GM13977 (cell line): ENCODE data around the gene INPP5K.

Source experiments
- DNase-seq: peaks from one replicate; pipeline ENCODE4 v3.0.0; 2012; ENCODE audit warnings: low spot score
- in situ Hi-C: fragments of 300-500 bp; cut with MboI; formaldehyde crosslinking; loops from one replicate; pipeline ENCODE4 v1.12.0; 2022; ENCODE audit warnings: low sequenced_read_pairs, low pct_unique_long_range_greater_than_20kb, mixed read lengths, inconsistent platforms; ENCODE audit not compliant: unreplicated experiment
- TF ChIP-seq, protein P1 (sequence below): IDR thresholded peaks from 2 replicates; pipeline ENCODE4 v1.5.1; 2012; ENCODE audit warnings: mild to moderate bottlenecking, control low read depth; ENCODE audit not compliant: insufficient read depth; ENCODE audit errors: extremely low read depth, missing control alignments

INPP5K gene

DNA sequence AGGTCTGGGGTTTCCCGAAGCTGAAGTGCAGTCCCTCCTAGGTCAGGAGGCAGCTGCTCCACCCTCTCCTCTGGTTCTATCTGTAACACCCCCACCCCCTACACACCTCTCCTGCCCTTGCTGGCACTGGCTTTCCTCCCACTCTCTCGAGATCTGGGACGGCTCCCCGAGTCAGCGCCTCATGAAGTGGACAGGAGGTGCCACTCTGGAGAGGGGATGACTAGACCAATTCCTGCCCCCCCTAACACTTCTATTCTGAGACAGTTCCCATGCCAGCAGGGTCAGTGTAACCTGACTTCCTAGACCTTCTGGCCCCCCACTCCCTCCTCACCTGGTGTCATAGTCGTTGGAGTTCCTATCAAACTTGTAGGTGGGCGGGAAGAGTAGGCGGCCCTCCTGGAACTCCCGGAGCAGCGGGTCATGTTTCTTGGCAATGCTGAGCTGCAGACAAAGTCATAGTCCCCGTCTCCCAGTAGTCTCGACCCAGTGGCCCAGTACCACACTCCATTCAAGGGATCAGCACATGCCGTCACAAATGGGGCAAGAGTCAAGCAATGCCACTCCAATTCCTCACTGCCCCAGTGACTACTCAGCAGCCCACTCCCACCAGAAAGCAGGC is 9.7 kb downstream of the INPP5K start:
- DNase-seq = no peak
- in situ Hi-C loops = no loop called here
- TF ChIP-seq, protein P1, sequence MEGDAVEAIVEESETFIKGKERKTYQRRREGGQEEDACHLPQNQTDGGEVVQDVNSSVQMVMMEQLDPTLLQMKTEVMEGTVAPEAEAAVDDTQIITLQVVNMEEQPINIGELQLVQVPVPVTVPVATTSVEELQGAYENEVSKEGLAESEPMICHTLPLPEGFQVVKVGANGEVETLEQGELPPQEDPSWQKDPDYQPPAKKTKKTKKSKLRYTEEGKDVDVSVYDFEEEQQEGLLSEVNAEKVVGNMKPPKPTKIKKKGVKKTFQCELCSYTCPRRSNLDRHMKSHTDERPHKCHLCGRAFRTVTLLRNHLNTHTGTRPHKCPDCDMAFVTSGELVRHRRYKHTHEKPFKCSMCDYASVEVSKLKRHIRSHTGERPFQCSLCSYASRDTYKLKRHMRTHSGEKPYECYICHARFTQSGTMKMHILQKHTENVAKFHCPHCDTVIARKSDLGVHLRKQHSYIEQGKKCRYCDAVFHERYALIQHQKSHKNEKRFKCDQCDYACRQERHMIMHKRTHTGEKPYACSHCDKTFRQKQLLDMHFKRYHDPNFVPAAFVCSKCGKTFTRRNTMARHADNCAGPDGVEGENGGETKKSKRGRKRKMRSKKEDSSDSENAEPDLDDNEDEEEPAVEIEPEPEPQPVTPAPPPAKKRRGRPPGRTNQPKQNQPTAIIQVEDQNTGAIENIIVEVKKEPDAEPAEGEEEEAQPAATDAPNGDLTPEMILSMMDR = no peak

DNA sequence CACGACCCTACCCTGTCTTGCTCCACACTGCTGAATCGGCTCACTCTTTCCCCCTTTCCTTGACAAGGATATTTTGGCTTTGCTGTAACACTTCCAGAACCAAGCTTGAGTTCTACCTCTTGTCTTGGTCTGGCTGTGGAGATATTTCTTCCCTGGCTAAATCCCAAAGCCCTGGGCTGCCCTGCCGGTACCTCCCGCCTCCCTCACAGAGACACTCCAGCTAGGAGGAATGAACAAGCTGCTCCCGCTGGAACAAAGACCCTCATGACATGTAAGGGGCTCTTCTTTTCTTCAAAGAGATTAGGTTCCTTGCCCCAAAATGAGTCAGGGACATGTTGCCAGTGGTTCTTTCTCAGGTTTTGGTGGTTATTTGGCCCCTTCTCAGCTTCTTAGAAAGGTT is 10.8 kb downstream of the INPP5K start:
- TF ChIP-seq, protein P1 = no peak
- no peak for DNase-seq
- in situ Hi-C loops = no loop called here

DNA sequence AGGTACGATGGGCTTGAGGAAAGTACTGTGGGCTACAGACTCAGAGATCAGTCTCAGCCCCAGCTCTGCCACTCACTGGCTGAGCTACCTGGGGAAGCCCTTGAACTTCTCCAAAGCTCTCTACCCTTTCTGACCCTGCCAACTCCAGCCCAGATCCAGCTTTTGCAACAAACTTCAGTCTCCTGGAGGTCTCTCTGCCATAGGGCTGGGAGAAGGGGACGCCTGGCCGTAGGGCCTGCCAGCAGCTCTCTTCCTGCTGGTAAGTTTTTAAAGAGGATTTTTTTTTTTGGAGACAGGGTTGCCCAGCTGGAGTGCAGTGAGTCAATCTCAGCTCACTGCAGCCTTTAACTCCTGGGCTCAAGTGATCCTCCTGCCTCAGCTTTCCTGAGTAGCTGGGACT is 11.5 kb downstream of the INPP5K start:
- TF ChIP-seq, protein P1 = no peak
- no peak for DNase-seq
- in situ Hi-C loops = no loop called here

DNA sequence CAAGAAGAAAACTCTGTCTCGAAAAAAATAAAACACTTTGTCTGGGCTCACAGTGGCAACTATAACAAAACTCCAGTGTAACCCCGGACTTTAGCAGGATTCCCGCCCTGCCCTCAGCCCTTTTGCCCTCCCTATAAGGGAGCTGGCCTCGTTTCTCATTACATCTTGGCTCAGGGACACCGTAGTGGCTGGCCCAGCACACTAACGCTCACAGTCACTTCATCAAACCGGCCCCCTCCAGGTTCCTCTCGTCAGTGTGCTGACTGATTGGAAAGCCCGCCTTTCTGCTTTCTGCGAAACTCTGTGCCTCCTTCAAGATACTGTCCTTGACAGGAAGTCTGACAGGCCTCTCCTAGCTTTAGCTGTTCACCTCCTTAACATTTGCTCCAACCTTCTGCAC is 12.7 kb downstream of the INPP5K start:
- TF ChIP-seq, protein P1 = no peak
- in situ Hi-C loops = no loop called here
- no peak for DNase-seq

DNA sequence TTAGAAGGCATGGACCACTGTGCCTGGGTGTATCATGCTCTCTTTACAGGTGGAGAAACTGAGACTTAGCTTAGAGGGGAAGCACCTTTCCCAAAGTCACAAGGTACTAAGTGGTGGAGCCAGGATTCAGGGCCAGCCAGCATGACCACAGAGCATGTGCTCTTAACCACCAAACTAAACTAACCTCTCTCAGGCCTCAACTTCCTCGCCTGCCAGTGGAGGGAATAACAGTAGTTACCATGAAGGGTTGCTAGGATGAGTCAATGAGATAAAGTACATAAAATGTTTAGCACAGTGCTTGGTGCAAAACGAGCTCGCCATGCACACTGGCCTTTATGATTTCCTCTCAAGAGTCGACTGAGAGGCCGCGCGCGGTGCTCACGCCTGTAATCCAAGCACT is 17.5 kb downstream of the INPP5K start:
- TF ChIP-seq, protein P1 = no peak
- no peak for DNase-seq
- in situ Hi-C loops = no loop called here

DNA sequence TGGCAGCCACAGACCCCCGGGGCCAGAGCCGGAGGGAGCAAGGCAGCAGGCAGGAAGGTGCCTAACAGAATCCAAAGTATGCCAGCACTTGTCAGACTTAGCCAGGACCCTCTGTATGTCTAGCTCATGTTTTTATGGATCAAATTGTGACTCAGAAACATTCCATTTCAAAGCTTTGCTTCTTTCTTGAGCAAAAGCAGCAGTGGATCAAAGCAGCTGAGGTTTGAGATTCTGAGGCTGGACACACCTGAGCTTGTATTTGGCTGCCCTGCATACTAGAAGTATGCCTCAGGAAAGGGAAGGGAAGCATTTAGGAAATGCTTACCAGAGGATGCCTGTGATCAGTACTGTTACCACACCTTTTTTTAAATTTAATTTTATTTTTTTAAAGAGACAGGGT is 18.2 kb downstream of the INPP5K start:
- TF ChIP-seq, protein P1 = no peak
- DNase-seq = no peak
- in situ Hi-C loops = no loop called here

DNA sequence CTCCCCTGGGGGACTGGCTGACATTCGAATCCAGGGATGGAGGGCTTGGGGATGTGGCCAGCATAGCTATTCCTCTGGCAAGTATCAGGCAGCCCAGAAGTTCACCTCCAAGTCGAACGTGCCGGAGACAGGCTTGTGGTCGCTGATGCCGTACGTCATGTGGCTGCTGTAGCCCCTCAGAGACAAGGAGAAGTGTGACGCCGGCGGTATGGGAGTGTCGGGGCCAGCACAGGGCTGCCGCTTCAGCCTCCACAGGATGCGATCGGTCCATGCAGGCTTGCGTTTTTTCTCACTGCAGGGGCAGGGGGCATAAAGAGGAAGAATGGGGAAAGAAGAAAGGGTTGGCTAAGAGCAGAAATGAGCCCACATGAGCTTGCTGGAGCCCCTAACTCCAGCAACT is 18.6 kb downstream of the INPP5K start:
- in situ Hi-C loops = no loop called here
- TF ChIP-seq, protein P1 = no peak

More for the DNA sequence above, 18.6 kb downstream of the INPP5K start:
- no peak for DNase-seq
